NB4 (cell line): ENCODE results near the gene C10orf53.

Experiments
- DNase-seq: peaks from one replicate; pipeline ENCODE4 v3.0.0; 2010; ENCODE audit warnings: low read depth
- H3K4me3 ChIP-seq: one replicate; pipeline ENCODE4 v1.5.1; 2011; ENCODE audit warnings: mild to moderate bottlenecking, low read depth, low read length, moderate library complexity
- MYC ChIP-seq: IDR thresholded peaks from 2 replicates; pipeline ENCODE4 v1.6.1; 2011; ENCODE audit warnings: low read depth, low read length
- POLR2A ChIP-seq: IDR thresholded peaks from 2 replicates; pipeline ENCODE4 v1.6.1; 2011; ENCODE audit warnings: mild to moderate bottlenecking; ENCODE audit not compliant: insufficient read length; ENCODE audit errors: extremely low read depth
- TF ChIP-seq, protein P1 (sequence below): IDR thresholded peaks from 2 replicates; pipeline ENCODE4 v1.6.1; 2011; ENCODE audit warnings: low read depth, low read length
- TF ChIP-seq, protein P2 (sequence below): IDR thresholded peaks from one replicate; pipeline ENCODE4 v1.5.1; 2012; ENCODE audit warnings: low read depth, low read length

Gene C10orf53

DNA sequence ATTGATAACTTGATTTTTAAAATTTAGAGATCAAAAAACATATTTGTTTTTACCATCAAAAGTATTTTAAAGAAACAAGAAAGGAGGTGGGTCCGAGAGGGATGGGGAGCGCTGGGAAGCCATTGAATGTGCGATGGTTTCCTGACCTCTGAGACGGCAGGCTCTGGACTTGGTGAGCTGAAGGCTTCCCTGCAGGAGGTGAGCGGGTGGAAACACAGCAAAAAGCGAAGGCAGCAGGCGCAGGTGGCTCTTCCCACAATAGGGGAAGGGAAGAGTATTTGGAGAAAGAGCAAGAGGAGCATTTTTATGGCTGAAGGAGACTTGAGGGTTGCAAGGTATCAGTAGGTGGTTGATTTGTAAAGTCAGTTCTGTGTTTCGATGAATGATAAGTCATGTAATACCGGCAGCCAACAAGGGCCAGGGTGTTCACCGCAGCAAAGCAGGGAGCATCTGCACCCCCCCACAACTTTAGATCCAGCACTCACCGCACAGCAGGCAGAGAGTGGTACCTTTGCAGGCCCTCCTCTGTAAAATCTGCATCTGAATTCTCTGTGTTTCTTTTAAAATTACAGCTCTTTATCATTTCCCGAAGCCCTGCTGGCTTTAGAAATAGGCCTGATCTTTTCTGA, 10.5 kb downstream of the C10orf53 start:
- no peak overlapping the region for H3K4me3 ChIP-seq
- no peak for DNase-seq
- no peak for TF ChIP-seq POLR2A
- TF ChIP-seq, protein P1, sequence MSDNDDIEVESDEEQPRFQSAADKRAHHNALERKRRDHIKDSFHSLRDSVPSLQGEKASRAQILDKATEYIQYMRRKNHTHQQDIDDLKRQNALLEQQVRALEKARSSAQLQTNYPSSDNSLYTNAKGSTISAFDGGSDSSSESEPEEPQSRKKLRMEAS: no peak
- TF ChIP-seq, protein P2, sequence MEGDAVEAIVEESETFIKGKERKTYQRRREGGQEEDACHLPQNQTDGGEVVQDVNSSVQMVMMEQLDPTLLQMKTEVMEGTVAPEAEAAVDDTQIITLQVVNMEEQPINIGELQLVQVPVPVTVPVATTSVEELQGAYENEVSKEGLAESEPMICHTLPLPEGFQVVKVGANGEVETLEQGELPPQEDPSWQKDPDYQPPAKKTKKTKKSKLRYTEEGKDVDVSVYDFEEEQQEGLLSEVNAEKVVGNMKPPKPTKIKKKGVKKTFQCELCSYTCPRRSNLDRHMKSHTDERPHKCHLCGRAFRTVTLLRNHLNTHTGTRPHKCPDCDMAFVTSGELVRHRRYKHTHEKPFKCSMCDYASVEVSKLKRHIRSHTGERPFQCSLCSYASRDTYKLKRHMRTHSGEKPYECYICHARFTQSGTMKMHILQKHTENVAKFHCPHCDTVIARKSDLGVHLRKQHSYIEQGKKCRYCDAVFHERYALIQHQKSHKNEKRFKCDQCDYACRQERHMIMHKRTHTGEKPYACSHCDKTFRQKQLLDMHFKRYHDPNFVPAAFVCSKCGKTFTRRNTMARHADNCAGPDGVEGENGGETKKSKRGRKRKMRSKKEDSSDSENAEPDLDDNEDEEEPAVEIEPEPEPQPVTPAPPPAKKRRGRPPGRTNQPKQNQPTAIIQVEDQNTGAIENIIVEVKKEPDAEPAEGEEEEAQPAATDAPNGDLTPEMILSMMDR: no peak
- no peak for TF ChIP-seq MYC

DNA sequence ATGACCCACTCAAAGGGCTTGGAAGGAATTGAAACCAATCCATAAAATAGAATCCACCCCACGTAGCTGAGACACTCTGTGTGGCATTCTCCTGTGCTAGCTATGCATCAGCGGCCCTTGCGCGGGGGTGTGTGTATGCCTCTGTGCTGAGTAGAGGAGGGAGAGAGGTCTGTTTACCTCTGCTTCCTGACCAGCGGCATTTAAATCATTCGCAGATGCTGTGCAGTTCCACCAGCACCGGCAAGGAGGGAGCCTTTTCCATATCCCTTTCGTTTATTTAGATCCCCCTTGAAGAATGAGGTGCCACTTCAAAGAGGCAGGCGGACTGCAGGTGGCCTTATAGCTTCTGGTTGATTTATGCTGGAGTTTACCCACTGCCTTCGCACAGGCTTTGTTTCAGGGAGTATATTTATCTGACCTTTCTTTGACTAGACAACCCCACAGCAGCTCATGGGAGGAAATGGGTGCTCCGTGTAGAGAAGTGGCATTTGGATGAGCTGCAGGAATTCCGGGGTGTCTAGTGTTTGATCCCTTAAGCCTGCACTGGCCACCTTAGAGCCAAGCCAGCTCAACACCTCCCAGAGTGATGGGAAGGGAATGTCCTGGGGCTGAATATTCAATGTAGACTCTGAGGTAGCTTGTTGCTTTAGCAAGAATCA, 11.4 kb downstream of the C10orf53 start:
- TF ChIP-seq, protein P2: no peak
- TF ChIP-seq, protein P1: no peak
- TF ChIP-seq POLR2A (no peak), MYC (no peak)
- no peak for DNase-seq
- H3K4me3 ChIP-seq: no peak overlapping the region

DNA sequence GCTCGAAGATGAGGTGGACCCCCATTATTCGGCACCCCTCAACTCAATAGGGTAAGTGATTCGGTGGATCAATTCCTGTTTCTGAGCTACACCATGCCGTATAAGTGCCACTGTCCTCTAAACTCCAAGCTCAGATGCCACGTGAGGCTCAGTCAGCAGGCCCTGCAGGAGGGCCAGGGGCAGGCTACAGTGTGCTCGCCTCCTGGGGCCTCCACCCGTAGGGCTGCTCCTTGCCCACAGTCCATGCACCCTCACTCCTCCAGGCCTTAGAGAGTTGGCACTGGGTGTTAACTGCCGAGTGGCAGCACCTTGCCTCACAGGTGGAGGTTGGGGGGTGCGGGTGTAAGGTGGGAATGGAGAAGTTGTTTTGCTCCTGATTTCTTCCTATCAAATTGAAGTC, 12.1 kb downstream of the C10orf53 start:
- no peak for TF ChIP-seq POLR2A
- TF ChIP-seq, protein P1: no peak
- no peak for TF ChIP-seq MYC
- TF ChIP-seq, protein P2: no peak
- DNase-seq: no peak
- no peak overlapping the region for H3K4me3 ChIP-seq

DNA sequence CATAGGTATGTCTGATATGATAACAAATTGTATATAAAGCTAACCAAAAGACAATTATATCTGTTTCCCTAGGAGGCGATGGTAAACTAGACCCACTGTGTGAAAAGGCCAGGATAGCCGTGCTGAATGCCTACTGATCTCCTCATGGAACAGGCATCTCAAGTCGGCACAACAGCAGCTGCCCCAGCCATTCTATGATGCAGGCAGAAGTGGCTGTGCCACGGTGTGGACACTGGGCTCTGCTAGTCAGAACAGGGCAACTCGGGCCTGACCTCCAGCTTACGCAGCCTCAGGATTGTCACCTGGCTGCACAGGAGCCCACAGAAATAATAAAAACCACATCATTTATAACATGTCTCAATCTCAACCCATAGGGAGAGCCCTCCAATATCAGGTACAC, 15.0 kb downstream of the C10orf53 start:
- DNase-seq: no peak
- no peak for TF ChIP-seq POLR2A
- TF ChIP-seq, protein P2: no peak
- TF ChIP-seq MYC: no peak
- TF ChIP-seq, protein P1: no peak
- no peak overlapping the region for H3K4me3 ChIP-seq

DNA sequence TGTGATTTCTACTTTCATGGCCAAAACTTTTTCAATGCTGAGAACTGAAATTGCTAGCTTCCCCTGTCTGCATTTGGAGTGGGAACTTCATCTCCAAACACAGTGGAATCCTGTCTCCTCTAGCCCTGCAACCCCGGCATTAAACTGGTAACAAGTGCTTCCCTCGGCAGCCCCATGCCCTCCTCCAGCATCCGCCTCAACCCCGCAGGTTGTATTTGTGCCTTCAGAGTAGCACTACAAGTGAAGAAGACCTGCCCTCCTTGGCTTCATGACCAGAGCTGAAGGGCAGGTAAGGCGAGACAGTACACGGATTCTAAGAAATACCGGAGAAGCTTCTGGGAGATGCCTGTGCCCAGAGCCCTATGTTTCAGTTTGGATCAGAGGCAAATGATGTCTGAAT, 16.9 kb downstream of the C10orf53 start:
- H3K4me3 ChIP-seq: no peak overlapping the region
- TF ChIP-seq, protein P1: no peak
- no peak for TF ChIP-seq POLR2A
- TF ChIP-seq, protein P2: no peak
- no peak for TF ChIP-seq MYC
- no peak for DNase-seq
